ENCODE measurements around the gene ATP10A. TPM values are rescaled to one million over a fixed set of nuclear protein-coding genes. Genes with fewer than 3 reads are reported as not detected.

ATP10A gene
- polyA plus RNA-seq, 1 of the 3 experiments (the other 2 are of a cell fraction): not detected

GRCh38 chr15:25682340-25682739, 180.8 kb downstream of the ATP10A start:
- Histone ChIP-seq H3K4me3 (ENCODE audit: low read depth in 2 of 2, low read length in 1 of 2) (no peak overlapping the region), H3K4me2 (no peak overlapping the region), H3K9me3 (no peaks in the 10 kb centered on the region), H3K36me3 (replicated peaks in 1 of 2; ENCODE audit: control insufficient read depth in 1 of 2, insufficient read depth in 2 of 2, low read length in 1 of 2) (no peaks in the 10 kb centered on the region), H3K27me3 (ENCODE audit: insufficient read depth) (no peaks in the 10 kb centered on the region), H3F3A (replicated peaks; ENCODE audit: insufficient read depth) (no peaks in the 10 kb centered on the region), H3K79me2 (ENCODE audit: insufficient read depth) (no peaks in the 10 kb centered on the region), H3K9me2 (no peaks in the 10 kb centered on the region), H3K9ac (no peak overlapping the region), H3K4me1 (ENCODE audit: control insufficient read depth in 1 of 2, insufficient read depth in 2 of 2, low read depth in 1 of 2, low read length in 1 of 2) (peaks cover 0 to 3% of the 10 kb centered on the region in 2 experiments; a peak in 1 of 4 replicates), H2AFZ (ENCODE audit: low read depth) (no peak overlapping the region), H4K20me1 (ENCODE audit: insufficient read depth) (no peaks in the 10 kb centered on the region), H3K27ac (ENCODE audit: low read depth in 2 of 2, low read length in 1 of 2) (no peak overlapping the region)
- TF ChIP-seq POLR2AphosphoS5 (IDR thresholded peaks at IDR 0.05; ENCODE audit: low read depth, low read length) (no peak), GATA2 (CRISPR knock-in tag; IDR thresholded peaks at IDR 0.05) (no peak), SMC3 (IDR thresholded peaks at IDR 0.05; ENCODE audit: low read depth, low read length) (no peak), ZBTB33 (IDR thresholded peaks at IDR 0.05; ENCODE audit: borderline replicate concordance, low read depth) (no peak), EZH2phosphoT487 (IDR thresholded peaks at IDR 0.05; ENCODE audit: borderline replicate concordance, low read depth) (no peak), REST (IDR thresholded peaks at IDR 0.05; ENCODE audit: low read depth, low read length) (no peak)
- CTCF ChIA-PET: interaction anchor here (0.7 to 2.3 kb wide), 4 partner anchors 10 to 252 kb away, joined by 3 to 10 read pairs (median 3); no protein-coding TSS in a partner anchor
- no peak for DNase-seq
- 49% methylated on average over 7 of the region's 7 CpGs for WGBS (ENCODE audit: low lambda C conversion rate)
- POLR2A ChIA-PET: no interaction called here

GRCh38 chr15:25680686-25681025, 182.5 kb downstream of the ATP10A start:
- Histone ChIP-seq H3K27ac (ENCODE audit: low read depth in 2 of 2, low read length in 1 of 2) (no peak overlapping the region), H3K36me3 (replicated peaks in 1 of 2; ENCODE audit: control insufficient read depth in 1 of 2, insufficient read depth in 2 of 2, low read length in 1 of 2) (no peaks in the 10 kb centered on the region)
- CTCF ChIA-PET: no interaction called here

More at GRCh38 chr15:25680686-25681025, 182.5 kb downstream of the ATP10A start:
- 47% methylated on average over 5 of the region's 9 CpGs for whole genome bisulfite sequencing (ENCODE audit: low lambda C conversion rate)
- TF ChIP-seq PBX3 (IDR thresholded peaks at IDR 0.05): no peak
- TF ChIP-seq TCF12 (IDR thresholded peaks at IDR 0.05): no peak
- no peak for TF ChIP-seq RFX5 (IDR thresholded peaks at IDR 0.05; ENCODE audit: low read length)
- no peak for TF ChIP-seq FOSL2 (IDR thresholded peaks at IDR 0.05; ENCODE audit: borderline replicate concordance, low read depth)
- no peak for TF ChIP-seq ELF1 (IDR thresholded peaks at IDR 0.05)
- TF ChIP-seq GATA2 (CRISPR knock-in tag; IDR thresholded peaks at IDR 0.05): no peak
- no peak for TF ChIP-seq MEF2A (IDR thresholded peaks at IDR 0.05; ENCODE audit: borderline replicate concordance, low read depth)
- TF ChIP-seq SMC3 (IDR thresholded peaks at IDR 0.05; ENCODE audit: low read depth, low read length): no peak
- TF ChIP-seq NFIC (IDR thresholded peaks at IDR 0.05; ENCODE audit: borderline replicate concordance): no peak
- no peak for DNase-seq
- Histone ChIP-seq H3K9me2 (no peaks in the 10 kb centered on the region), H3F3A (replicated peaks; ENCODE audit: insufficient read depth) (no peaks in the 10 kb centered on the region), H3K4me3 (ENCODE audit: low read depth in 2 of 2, low read length in 1 of 2) (no peak overlapping the region), H3K9ac (no peak overlapping the region), H3K79me2 (ENCODE audit: insufficient read depth) (no peaks in the 10 kb centered on the region), H3K27me3 (ENCODE audit: insufficient read depth) (no peaks in the 10 kb centered on the region), H4K20me1 (ENCODE audit: insufficient read depth) (no peaks in the 10 kb centered on the region), H3K4me1 (ENCODE audit: control insufficient read depth in 1 of 2, insufficient read depth in 2 of 2, low read depth in 1 of 2, low read length in 1 of 2) (peaks cover 0 to 3% of the 10 kb centered on the region in 2 experiments; a peak in 1 of 4 replicates), H2AFZ (ENCODE audit: low read depth) (no peak overlapping the region), H3K9me3 (no peaks in the 10 kb centered on the region), H3K4me2 (no peak overlapping the region)
- POLR2A ChIA-PET: no interaction called here
